AG04450 (cell line): ENCODE results near the gene CNTNAP2. TPM values are rescaled to one million over a fixed set of nuclear protein-coding genes. Genes with fewer than 3 reads are reported as not detected.
"Not testable (repeated sequence)": the region's sequence is repeated elsewhere in the genome, so short reads cannot be mapped to it uniquely, and the experiment has no call there.

Source experiments
- CTCF ChIA-PET: fragments of 300-600, 350-600 bp; formaldehyde crosslinking; extraction: SDS; loops from one replicate; lab custom pipeline; 2022; ENCODE audit warnings: antibody characterized with exemption, inconsistent platforms; lab: Charles Lee
- POLR2A ChIA-PET: fragments of 350-600 bp; formaldehyde crosslinking; extraction: SDS; loops from one replicate; lab custom pipeline; 2021; ENCODE audit warnings: antibody characterized with exemption, inconsistent platforms; lab: Yijun Ruan, JAX
- DNase-seq: peaks from one replicate; pipeline ENCODE4 v3.0.0-alpha.2; 2011; ENCODE audit warnings: low read depth, low spot score
- H3K27ac ChIP-seq: one replicate; pipeline ENCODE4 v1.5.1; 2012; ENCODE audit warnings: low read depth, low read length, control low read depth
- H3K27me3 ChIP-seq: one replicate; pipeline ENCODE4 v1.6.0; 2012; ENCODE audit warnings: low read length; ENCODE audit not compliant: control insufficient read depth, insufficient read depth
- H3K4me3 ChIP-seq: 2 replicates; pipeline ENCODE4 v1.5.1; 2011; ENCODE audit warnings: mild to moderate bottlenecking, low read depth, low read length, control low read depth
- H3K9me3 ChIP-seq: 2 replicates; pipeline ENCODE4 v1.5.1; 2012; ENCODE audit warnings: low read length; ENCODE audit not compliant: control insufficient read depth, insufficient read depth
- CTCF ChIP-seq: IDR thresholded peaks from 2 replicates; pipeline ENCODE4 v1.5.1; 2011; ENCODE audit warnings: low read depth, low read length, control low read depth, inconsistent platforms
- polyA plus RNA-seq: library from polyadenylated mRNA; depleted of rRNA; stranded (reverse); fragments of >200 nt; gene quantifications from 2 replicates; pipeline ENCODE4 v1.2.3, GENCODE V29; 2011

Gene CNTNAP2
- polyA plus RNA-seq, 1 experiment, result not detected

DNA sequence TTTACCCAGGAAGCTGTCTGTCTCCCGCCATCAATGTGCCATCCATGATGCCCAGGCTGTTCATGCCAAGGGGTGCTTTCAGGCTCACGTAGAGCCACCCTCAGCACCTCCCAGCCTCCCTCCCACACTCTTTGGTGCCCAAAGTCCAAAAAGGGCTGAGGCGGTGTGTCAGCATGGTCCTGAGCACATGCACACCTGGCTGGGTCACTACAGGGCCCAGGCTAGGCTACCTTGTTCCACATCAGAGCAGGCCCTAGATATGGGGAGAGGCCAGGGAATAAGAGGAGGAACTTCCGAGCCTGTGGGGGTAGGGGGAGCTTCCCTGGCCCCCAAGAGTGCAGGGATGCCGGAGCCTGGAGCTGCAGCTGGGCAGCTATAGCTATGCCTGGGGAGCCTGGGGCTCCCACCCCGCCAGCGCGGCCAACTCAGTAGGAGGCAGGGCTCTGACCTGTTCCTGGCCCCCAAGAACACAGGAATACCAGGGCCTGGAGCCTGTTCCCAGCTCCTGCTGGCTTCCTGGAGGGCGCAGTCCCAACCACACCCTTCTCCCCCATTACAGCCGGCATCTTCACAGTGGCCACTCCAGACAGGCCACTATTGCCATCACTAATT lies 2340.8 kb downstream of the CNTNAP2 start:
- Histone ChIP-seq H3K4me3 (no peak overlapping the region), H3K27me3 (no peaks in the 10 kb centered on the region), H3K9me3 (peaks cover 23% of the 10 kb centered on the region), H3K27ac (no peak overlapping the region)
- DNase-seq, result no peak
- TF ChIP-seq CTCF, result no peak
- POLR2A ChIA-PET, result no interaction called here
- CTCF ChIA-PET, result no interaction called here

GRCh38 chr7:148458263-148458662 lies 2341.7 kb downstream of the CNTNAP2 start:
- no peak for DNase-seq
- no peaks in the 10 kb centered on the region for H3K27me3 ChIP-seq
- peaks cover 23% of the 10 kb centered on the region for H3K9me3 ChIP-seq
- no peak overlapping the region for H3K27ac ChIP-seq
- no peak overlapping the region for H3K4me3 ChIP-seq
- ChIA-PET POLR2A (no interaction called here), CTCF (no interaction called here)
- TF ChIP-seq CTCF, result no peak

- CTCF ChIA-PET, result no interaction called here
These were observed 2345.0 kb downstream of the CNTNAP2 start for GRCh38 chr7:148461392-148462179.

GRCh38 chr7:148462774-148463173 lies 2346.2 kb downstream of the CNTNAP2 start:
- H3K4me3 ChIP-seq, H3K9me3 ChIP-seq, H3K27me3 ChIP-seq, H3K27ac ChIP-seq, CTCF ChIA-PET, POLR2A ChIA-PET, DNase-seq: not testable (repeated sequence)

More at GRCh38 chr7:148461392-148462179, 2345.0 kb downstream of the CNTNAP2 start:
- no peak overlapping the region for H3K4me3 ChIP-seq
- H3K27me3 ChIP-seq, result no peaks in the 10 kb centered on the region
- DNase-seq, result no peak
- no peak overlapping the region for H3K27ac ChIP-seq
- TF ChIP-seq CTCF, result no peak
- POLR2A ChIA-PET, result no interaction called here
- H3K9me3 ChIP-seq, result peaks cover 21% of the 10 kb centered on the region

- CTCF ChIA-PET, result no interaction called here
- no peak for TF ChIP-seq CTCF
These were observed 2346.6 kb downstream of the CNTNAP2 start for GRCh38 chr7:148463210-148463609.

More at GRCh38 chr7:148463210-148463609, 2346.6 kb downstream of the CNTNAP2 start:
- Histone ChIP-seq H3K9me3 (peaks cover 9% of the 10 kb centered on the region), H3K27me3 (no peaks in the 10 kb centered on the region), H3K27ac (no peak overlapping the region), H3K4me3 (no peak overlapping the region)
- no peak for DNase-seq
- POLR2A ChIA-PET, result no interaction called here
